GM11168 (cell line): Measurements from ENCODE around the gene DNAH8.
"Not testable (repeated sequence)": the region's sequence is repeated elsewhere in the genome, so short reads cannot be mapped to it uniquely, and the experiment has no call there.

Experiments
- in situ Hi-C: fragments of 300-500 bp; cut with MboI; formaldehyde crosslinking; loops from one replicate; pipeline ENCODE4 v1.12.0; 2022; ENCODE audit warnings: low sequenced_read_pairs; ENCODE audit not compliant: unreplicated experiment

Gene DNAH8

GRCh38 chr6:38715016-38715689, at the start of gene DNAH8:
TSS of gene DNAH8 (plus strand) at chr6:38715311. CDS start at chr6:38722810, 7,499 bp downstream.
- in situ Hi-C loops: no loop called here

- in situ Hi-C loops: no loop called here
Measured at GRCh38 chr6:38671885-38672467, 43.1 kb upstream of the DNAH8 start.

GRCh38 chr6:38673397-38674165, 41.5 kb upstream of the DNAH8 start:
- in situ Hi-C loops: no loop called here

- in situ Hi-C loops: no loop called here
Measured at GRCh38 chr6:38676236-38676973, 38.7 kb upstream of the DNAH8 start.

GRCh38 chr6:38676974-38677544, 38.1 kb upstream of the DNAH8 start:
- in situ Hi-C loops: no loop called here

- in situ Hi-C loops: no loop called here
Measured at GRCh38 chr6:38678178-38678760, 36.8 kb upstream of the DNAH8 start.

- in situ Hi-C loops: no loop called here
Measured at GRCh38 chr6:38679668-38680067, 35.4 kb upstream of the DNAH8 start.

- in situ Hi-C loops: no loop called here
Measured at GRCh38 chr6:38681850-38682249, 33.3 kb upstream of the DNAH8 start.

- in situ Hi-C loops: no loop called here
Measured at GRCh38 chr6:38684237-38684636, 30.9 kb upstream of the DNAH8 start.

- in situ Hi-C loops: no loop called here
Measured at GRCh38 chr6:38684904-38685303, 30.2 kb upstream of the DNAH8 start.

GRCh38 chr6:38686270-38687042, 28.7 kb upstream of the DNAH8 start:
- in situ Hi-C loops: no loop called here

GRCh38 chr6:38687043-38687353, 28.1 kb upstream of the DNAH8 start:
- in situ Hi-C loops: no loop called here

GRCh38 chr6:38687549-38687948, 27.6 kb upstream of the DNAH8 start:
- in situ Hi-C loops: no loop called here

GRCh38 chr6:38688579-38689087, 26.5 kb upstream of the DNAH8 start:
- in situ Hi-C loops: no loop called here

- in situ Hi-C loops: no loop called here
Measured at GRCh38 chr6:38695227-38695900, 19.7 kb upstream of the DNAH8 start.

GRCh38 chr6:38695933-38696332, 19.2 kb upstream of the DNAH8 start:
- in situ Hi-C loops: no loop called here

- in situ Hi-C loops: no loop called here
Measured at GRCh38 chr6:38696345-38696744, 18.8 kb upstream of the DNAH8 start.

GRCh38 chr6:38697846-38698245, 17.3 kb upstream of the DNAH8 start:
- in situ Hi-C loops: no loop called here

- in situ Hi-C loops: not testable (repeated sequence)
Measured at GRCh38 chr6:38699702-38700101, 15.4 kb upstream of the DNAH8 start.
